Endodermal cell (in vitro differentiated cells): ENCODE results near the gene COPA. TPM values are rescaled to one million over a fixed set of nuclear protein-coding genes. Genes with fewer than 3 reads are reported as not detected.

Experiments used
- DNase-seq: peaks from one replicate; pipeline ENCODE4 v3.0.0-alpha.2; 2017
- H3K27ac ChIP-seq: 2 replicates; pipeline ENCODE4 v1.5.1; 2013; ENCODE audit warnings: mild to moderate bottlenecking, low read depth, low read length, moderate library complexity
- H3K27me3 ChIP-seq: 2 replicates; pipeline ENCODE4 v1.6.1; 2013; ENCODE audit warnings: mild to moderate bottlenecking, low read length, moderate library complexity; ENCODE audit not compliant: insufficient read depth, control insufficient read depth, poor library complexity, severe bottlenecking
- H3K36me3 ChIP-seq: 2 replicates; pipeline ENCODE4 v1.7.0; 2013; ENCODE audit warnings: mild to moderate bottlenecking, low read length, moderate library complexity; ENCODE audit not compliant: control insufficient read depth, insufficient read depth
- H3K4me1 ChIP-seq: one replicate; pipeline ENCODE4 v1.7.0; 2013; ENCODE audit warnings: low read length; ENCODE audit not compliant: control insufficient read depth, insufficient read depth
- H3K4me3 ChIP-seq: 2 replicates; pipeline ENCODE4 v1.5.1; 2013; ENCODE audit warnings: mild to moderate bottlenecking, low read length, moderate library complexity
- H3K9ac ChIP-seq: 2 replicates; pipeline ENCODE4 v1.6.1; 2013; ENCODE audit warnings: mild to moderate bottlenecking, low read length, moderate library complexity; ENCODE audit not compliant: poor library complexity, severe bottlenecking; ENCODE audit errors: extremely low read depth
- H3K9me3 ChIP-seq: 2 replicates; pipeline ENCODE4 v1.6.1; 2013; ENCODE audit warnings: mild to moderate bottlenecking, low read length, moderate library complexity; ENCODE audit not compliant: control insufficient read depth
- H3K27ac Mint-ChIP-seq: 2 replicates; pipeline ENCODE4 v1.8.0; 2020; ENCODE audit warnings: mixed read lengths
- H3K27me3 Mint-ChIP-seq: 2 replicates; pipeline ENCODE4 v1.8.0; 2021; ENCODE audit warnings: mild to moderate bottlenecking, mixed read lengths; ENCODE audit not compliant: insufficient read depth
- H3K36me3 Mint-ChIP-seq: 2 replicates; pipeline ENCODE4 v1.8.0; 2020; ENCODE audit warnings: low read depth, mixed read lengths
- H3K4me1 Mint-ChIP-seq: 2 replicates; pipeline ENCODE4 v1.8.0; 2020; ENCODE audit warnings: mixed read lengths
- H3K4me3 Mint-ChIP-seq: 2 replicates; pipeline ENCODE4 v1.8.0; 2020; ENCODE audit warnings: mild to moderate bottlenecking, moderate library complexity, mixed read lengths
- H3K9me3 Mint-ChIP-seq: 2 replicates; pipeline ENCODE4 v1.8.0; 2020; ENCODE audit warnings: mild to moderate bottlenecking, mixed read lengths
- WGBS, 2 experiments: methylation state at CpG; one replicate each; pipeline versions ENCODE4 v1.1.5 to v1.1.7; 2013; ENCODE audit warnings: missing lambda C conversion rate in 2 of 2, mixed read lengths in 1 of 2; ENCODE audit not compliant: insufficient coverage in 1 of 2, insufficient read length in 1 of 2; 5-methylcytosine and 5-hydroxymethylcytosine counted together
- total RNA-seq, 2 donors: library from RNA; stranded (reverse); fragmentation: NEBNext Ultra II Directional in 1 of 2; extraction: Animal tissue kit (Norgen Biotek cat#: 25700) in 1 of 2; gene quantifications; 2 replicates in 1 of 2; 3 replicates in 1 of 2; pipeline ENCODE4 v1.2.1, GENCODE V29; 2021
- TF ChIP-seq, protein P1 (sequence below): fragments of 200-600 bp; sonication (generic); conservative IDR thresholded peaks from 2 replicates; pipeline ENCODE4 v1.5.0; 2021; ENCODE audit warnings: antibody characterized with exemption, mild to moderate bottlenecking

The COPA gene
- total RNA-seq, 2 donors from 2014 or later, result 159 to 174 TPM

GRCh38 chr1:160267284-160267991 lies 75.6 kb downstream of the COPA start:
- Histone ChIP-seq H3K9me3 (no peaks in the 10 kb centered on the region), H3K27me3 (no peaks in the 10 kb centered on the region), H3K9ac (no peak overlapping the region), H3K4me1 (no peaks in the 10 kb centered on the region), H3K36me3 (no peaks in the 10 kb centered on the region), H3K4me3 (no peak overlapping the region), H3K27ac (no peak overlapping the region)
- Mint-ChIP-seq H3K36me3 (no peaks in the 10 kb centered on the region), H3K27me3 (peaks cover 11% of the 10 kb centered on the region), H3K4me3 (no peak overlapping the region), H3K9me3 (no peaks in the 10 kb centered on the region), H3K4me1 (peaks cover 3% of the 10 kb centered on the region), H3K27ac (no peak overlapping the region)
- TF ChIP-seq, protein P1, sequence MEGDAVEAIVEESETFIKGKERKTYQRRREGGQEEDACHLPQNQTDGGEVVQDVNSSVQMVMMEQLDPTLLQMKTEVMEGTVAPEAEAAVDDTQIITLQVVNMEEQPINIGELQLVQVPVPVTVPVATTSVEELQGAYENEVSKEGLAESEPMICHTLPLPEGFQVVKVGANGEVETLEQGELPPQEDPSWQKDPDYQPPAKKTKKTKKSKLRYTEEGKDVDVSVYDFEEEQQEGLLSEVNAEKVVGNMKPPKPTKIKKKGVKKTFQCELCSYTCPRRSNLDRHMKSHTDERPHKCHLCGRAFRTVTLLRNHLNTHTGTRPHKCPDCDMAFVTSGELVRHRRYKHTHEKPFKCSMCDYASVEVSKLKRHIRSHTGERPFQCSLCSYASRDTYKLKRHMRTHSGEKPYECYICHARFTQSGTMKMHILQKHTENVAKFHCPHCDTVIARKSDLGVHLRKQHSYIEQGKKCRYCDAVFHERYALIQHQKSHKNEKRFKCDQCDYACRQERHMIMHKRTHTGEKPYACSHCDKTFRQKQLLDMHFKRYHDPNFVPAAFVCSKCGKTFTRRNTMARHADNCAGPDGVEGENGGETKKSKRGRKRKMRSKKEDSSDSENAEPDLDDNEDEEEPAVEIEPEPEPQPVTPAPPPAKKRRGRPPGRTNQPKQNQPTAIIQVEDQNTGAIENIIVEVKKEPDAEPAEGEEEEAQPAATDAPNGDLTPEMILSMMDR, result no peak
- DNase-seq, result no peak
- WGBS, 2 experiments, result 80 to 83% methylated on average over 6 to 10 of the region's 10 CpGs

DNA sequence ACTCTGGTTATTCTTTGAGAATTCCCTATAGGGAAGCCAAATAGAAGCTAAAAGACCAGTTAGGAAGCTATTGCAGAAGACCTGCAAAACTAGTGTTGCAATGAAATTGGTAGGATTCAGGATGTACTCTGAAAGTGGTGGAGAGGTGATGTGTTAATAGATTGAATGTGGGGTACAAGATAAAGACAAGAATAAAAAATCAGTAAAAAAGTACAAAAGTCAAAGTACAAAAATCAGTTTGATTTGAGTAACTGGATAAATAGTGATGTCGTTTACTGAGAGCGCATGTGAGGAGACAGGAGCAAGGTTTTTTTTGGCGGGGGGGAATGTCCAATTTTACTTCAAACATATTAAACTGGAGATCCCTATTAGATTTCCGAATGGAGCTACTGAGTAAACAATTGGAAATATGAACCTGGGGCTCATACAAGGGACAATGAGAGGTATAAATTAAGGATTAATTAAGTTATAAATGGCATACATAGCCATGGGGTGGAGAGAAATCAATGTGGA lies 78.2 kb downstream of the COPA start:
- H3K4me1 ChIP-seq, result no peaks in the 10 kb centered on the region
- Mint-ChIP-seq H3K27ac (no peak overlapping the region), H3K27me3 (peaks cover 8% of the 10 kb centered on the region), H3K4me3 (no peak overlapping the region), H3K36me3 (no peaks in the 10 kb centered on the region), H3K4me1 (peaks cover 15% of the 10 kb centered on the region), H3K9me3 (no peaks in the 10 kb centered on the region)
- WGBS, 2 experiments, result 84 to 93% methylated on average over 2 to 4 of the region's 4 CpGs
- H3K4me3 ChIP-seq, result no peak overlapping the region
- no peak overlapping the region for H3K9ac ChIP-seq
- H3K9me3 ChIP-seq, result no peaks in the 10 kb centered on the region
- H3K27me3 ChIP-seq, result no peaks in the 10 kb centered on the region
- no peaks in the 10 kb centered on the region for H3K36me3 ChIP-seq
- H3K27ac ChIP-seq, result no peak overlapping the region
- TF ChIP-seq, protein P1, result no peak
- DNase-seq, result no peak

DNA sequence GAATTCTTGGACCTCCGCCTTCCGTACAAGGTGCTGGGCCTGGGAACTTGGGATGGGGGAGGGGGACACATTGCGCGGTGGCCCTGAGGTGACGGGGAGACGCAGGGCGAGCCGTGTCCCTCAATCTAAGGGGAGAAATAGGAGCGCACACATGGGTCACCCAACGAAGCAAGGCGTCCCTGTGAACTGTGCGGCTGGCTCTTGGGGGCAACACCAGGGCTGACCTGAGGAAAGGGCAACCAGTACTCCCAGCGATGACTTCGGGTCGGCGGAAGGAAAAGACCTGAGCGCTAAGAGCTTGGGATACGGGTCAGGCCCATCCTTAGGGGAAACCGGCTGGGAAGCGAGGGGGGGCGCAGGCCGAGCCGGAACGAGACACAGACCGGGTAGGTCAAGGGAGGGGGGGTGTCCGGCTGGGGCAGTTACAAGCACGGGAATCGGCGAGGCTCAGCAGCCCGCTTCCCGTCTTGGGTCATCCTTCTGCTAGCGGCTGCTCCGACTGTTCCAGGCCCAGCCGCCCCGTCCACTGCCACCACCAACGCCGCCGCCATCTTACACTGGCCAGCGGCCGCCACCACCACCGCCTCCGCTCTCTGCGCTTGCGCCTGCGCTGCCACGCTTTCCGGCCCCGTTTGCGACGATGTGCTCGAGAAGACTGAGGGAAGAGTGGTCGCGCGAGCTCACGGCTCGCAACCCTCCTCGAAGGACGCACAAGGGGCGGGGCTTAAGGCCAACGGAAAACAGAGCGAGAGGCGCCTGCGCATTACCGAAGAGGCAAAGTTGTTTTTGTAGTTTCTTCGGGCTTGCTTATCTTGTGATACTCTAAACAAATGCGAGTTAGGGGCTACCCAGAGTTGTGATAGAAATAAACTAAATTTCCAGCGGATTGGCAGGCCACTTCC lies 80.9 kb downstream of the COPA start, which contains the start of gene DCAF8:
Gene DCAF8 (minus strand): TSS at position 657 of the 902 bp plus-strand sequence. CDS start 18,541 bp downstream, outside the sequence.
- Mint-ChIP-seq H3K27ac (peak within 1 kb of the TSS; percentile 99), H3K4me3 (peak within 1 kb of the TSS; percentile 100), H3K4me1 (peaks cover 31% of the 10 kb centered on the region), H3K27me3 (peaks cover 2% of the 10 kb centered on the region), H3K36me3 (peaks cover 13% of the 10 kb centered on the region), H3K9me3 (no peaks in the 10 kb centered on the region)
- peak within 1 kb of the TSS; percentile 95 for H3K4me3 ChIP-seq
- whole genome bisulfite sequencing, 2 experiments, result 0% methylated on average over 30 to 67 of the region's 67 CpGs
- peaks cover 5% of the 10 kb centered on the region for H3K36me3 ChIP-seq
- no peaks in the 10 kb centered on the region for H3K27me3 ChIP-seq
- TF ChIP-seq, protein P1, result no peak
- H3K27ac ChIP-seq, result peak within 1 kb of the TSS; percentile 92
- peak within 1 kb of the TSS; percentile 99 for H3K9ac ChIP-seq
- no peaks in the 10 kb centered on the region for H3K9me3 ChIP-seq
- H3K4me1 ChIP-seq, result peaks cover 6% of the 10 kb centered on the region
- DNase-seq, result peak; percentile 99
